ENCODE measurements around the gene CCSER2.

DNA sequence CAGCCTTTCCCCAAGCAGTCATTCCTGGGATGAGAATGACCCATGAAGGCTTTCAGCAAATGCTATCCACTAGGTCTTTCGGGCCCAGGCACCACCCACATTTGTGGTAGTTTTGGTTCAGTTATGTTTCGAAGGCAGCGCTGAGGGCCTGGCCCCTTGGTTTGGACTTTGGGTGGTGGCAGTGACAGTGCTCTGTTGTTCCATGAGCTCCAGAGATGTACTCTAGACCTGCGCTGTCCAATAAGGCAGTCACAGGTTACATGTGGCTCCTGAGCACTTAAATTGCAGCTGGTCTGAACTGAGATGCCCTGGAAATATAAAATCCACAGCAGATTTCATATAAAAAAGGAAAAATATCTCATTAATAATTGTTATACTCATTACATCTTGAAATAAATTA, 209.6 kb downstream of the CCSER2 start:
- TF ChIP-seq, protein P1, sequence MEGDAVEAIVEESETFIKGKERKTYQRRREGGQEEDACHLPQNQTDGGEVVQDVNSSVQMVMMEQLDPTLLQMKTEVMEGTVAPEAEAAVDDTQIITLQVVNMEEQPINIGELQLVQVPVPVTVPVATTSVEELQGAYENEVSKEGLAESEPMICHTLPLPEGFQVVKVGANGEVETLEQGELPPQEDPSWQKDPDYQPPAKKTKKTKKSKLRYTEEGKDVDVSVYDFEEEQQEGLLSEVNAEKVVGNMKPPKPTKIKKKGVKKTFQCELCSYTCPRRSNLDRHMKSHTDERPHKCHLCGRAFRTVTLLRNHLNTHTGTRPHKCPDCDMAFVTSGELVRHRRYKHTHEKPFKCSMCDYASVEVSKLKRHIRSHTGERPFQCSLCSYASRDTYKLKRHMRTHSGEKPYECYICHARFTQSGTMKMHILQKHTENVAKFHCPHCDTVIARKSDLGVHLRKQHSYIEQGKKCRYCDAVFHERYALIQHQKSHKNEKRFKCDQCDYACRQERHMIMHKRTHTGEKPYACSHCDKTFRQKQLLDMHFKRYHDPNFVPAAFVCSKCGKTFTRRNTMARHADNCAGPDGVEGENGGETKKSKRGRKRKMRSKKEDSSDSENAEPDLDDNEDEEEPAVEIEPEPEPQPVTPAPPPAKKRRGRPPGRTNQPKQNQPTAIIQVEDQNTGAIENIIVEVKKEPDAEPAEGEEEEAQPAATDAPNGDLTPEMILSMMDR (IDR thresholded peaks at IDR 0.05), result no peak
- TF ChIP-seq EZH2 (IDR thresholded peaks at IDR 0.05; ENCODE audit: borderline replicate concordance, insufficient read depth, low read depth, low read length, poor library complexity, severe bottlenecking), result no peak
